Upper lobe of left lung (tissue), 4 donors: ENCODE results near the gene DGKQ.

Experiments used
- CTCF ChIP-seq, 6 experiments: fragments of 450-650 bp in 4 of 6; fragments of 200-600 bp in 2 of 6; sonication (generic) in 2 of 6; IDR thresholded peaks; one replicate each; pipeline ENCODE4 v1.5.1; 2016 to 2019; ENCODE audit warnings: antibody characterized with exemption in 6 of 6
- EP300 ChIP-seq, 4 donors: sonication (generic); formaldehyde crosslinking; IDR thresholded peaks; one replicate each; pipeline ENCODE4 v1.5.1; 2017; ENCODE audit warnings: antibody characterized with exemption in 4 of 4, control low read depth in 2 of 4
- POLR2A ChIP-seq, 4 donors: fragments of 450-650 bp; IDR thresholded peaks; one replicate each; pipeline ENCODE4 v1.5.1; 2016 to 2017; ENCODE audit warnings: antibody characterized with exemption in 4 of 4, mild to moderate bottlenecking in 2 of 4
- POLR2AphosphoS5 ChIP-seq, 2 donors: sonication (generic); formaldehyde crosslinking; IDR thresholded peaks; one replicate each; pipeline ENCODE4 v1.5.1; 2017; ENCODE audit warnings: antibody characterized with exemption in 2 of 2

DNA sequence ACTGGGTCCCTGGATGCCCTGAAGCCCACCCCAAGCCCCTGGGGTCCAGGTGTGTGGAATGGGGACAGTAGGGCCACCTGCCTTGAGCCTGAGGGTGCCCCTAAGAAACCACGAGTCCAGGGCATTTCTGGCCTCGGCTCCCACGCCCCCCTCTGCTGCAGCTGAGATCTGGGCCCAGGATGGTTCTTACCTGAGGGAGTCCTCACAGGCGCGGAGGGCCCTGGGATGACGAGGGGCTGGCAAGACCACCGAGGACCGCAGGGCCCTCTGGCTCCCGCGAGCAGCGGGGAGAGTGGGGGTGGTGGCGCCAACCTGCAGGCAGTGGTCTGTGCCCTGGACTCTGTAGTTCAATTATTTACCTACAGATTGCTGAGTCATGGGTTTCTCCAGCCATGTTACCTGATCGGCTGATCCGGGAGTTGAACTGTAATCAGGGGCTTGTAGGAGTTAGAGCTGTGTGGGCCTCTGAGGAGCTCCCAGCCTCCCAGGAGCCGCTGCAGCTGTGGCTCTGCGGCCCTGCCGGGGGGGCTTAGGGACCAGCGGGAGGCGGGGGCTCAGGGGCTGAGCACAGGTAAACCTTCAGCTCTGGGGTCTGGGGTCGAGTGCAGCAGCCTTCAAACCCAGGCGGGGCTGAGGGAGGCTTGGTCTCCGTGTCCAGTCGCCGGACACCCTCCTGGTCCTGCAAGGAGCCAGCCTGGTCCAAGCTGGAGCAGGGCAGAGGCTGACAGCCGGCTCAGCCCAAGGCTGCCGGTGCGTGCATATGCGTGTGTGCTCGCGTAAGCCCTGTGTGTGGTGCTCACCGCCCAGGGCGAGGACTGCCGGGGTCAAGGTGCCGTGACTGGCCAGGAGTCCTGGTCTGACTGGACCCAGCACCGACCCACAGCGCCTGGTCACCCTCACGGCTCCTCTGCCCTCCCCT, 20.0 kb upstream of the DGKQ start, which contains the start of gene SLC26A1:
- TF ChIP-seq POLR2A (IDR thresholded peaks at IDR 0.05) (no peak), CTCF (IDR thresholded peaks at IDR 0.05) (no peak), POLR2AphosphoS5 (IDR thresholded peaks at IDR 0.05) (no peak), EP300 (IDR thresholded peaks at IDR 0.05) (no peak)
